ENCODE data around the gene ZNF57. TPM values are rescaled to one million over a fixed set of nuclear protein-coding genes. Genes with fewer than 3 reads are reported as not detected.
A peak's percentile ranks its signal among the peaks of the same experiment; 100 is the strongest.

Gene ZNF57
- total and polyA plus RNA-seq, 2 of the 13 experiments (the other 11 are each of a cell fraction or from before 2014, with no cell fraction given) = 6.6 to 17.5 TPM

DNA sequence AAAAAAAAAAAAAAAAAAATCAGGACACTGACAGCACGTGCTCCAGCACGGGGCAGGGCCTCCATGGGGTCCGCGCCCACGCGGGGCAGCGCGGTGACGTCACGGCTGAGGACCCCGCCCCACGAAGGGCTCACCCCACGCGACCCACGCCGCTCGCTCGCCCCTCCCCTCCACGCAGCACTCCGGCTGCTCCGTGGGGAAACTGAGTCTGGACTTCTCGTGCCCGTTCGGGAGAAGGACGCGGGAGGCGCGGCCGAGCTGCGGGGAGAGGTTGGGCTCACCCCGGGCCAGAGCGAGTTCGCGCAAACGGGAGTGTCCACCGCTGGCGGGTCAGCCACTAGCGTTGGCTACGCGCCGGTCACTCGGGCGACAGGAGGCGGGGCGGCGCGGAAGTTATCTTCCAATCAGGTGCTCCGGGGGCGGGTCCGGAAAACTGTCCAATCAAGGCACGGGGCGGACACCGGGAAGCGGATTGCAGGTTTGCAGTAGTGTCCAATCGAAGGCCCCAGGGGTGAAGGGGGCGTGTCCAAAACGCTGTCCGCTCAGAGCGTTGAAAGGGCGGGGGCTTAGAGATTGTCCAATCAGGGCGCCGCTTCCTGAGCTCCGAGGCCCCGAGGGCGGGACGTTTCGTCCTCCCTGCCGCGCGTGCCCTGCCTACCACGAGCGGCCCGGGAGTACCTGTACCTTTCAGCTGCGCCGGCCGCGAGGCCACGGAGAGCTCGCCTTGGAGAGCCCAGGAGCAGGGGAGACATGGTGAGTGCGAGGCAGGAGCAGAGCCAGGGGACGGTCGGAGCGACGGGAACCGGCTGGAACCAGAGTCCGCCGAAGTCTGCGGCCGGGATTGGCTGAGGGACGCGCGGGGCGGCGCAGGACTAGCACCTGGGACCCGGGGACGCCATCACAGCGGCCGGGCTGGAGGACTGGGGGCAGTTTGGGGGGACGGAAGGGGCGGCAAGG is at the start of gene ZNF57 (continued):
- TF ChIP-seq ZNF441 (CRISPR knock-in tag; IDR thresholded peaks at IDR 0.05; ENCODE audit: borderline replicate concordance) = peak; percentile 72; the same call in 1 of the 2 replicates
- TF ChIP-seq IRX3 (CRISPR knock-in tag; IDR thresholded peaks at IDR 0.05; ENCODE audit: borderline replicate concordance, low read depth) = peak; percentile 33; the same call in 1 of the 2 replicates
- peak; percentile 98 for TF ChIP-seq CREB1 (IDR thresholded peaks at IDR 0.05)
- TF ChIP-seq CREB1 (CRISPR knock-in tag; IDR thresholded peaks at IDR 0.05) = peak; percentile 86
- TF ChIP-seq, protein P1, sequence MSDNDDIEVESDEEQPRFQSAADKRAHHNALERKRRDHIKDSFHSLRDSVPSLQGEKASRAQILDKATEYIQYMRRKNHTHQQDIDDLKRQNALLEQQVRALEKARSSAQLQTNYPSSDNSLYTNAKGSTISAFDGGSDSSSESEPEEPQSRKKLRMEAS (IDR thresholded peaks at IDR 0.05) = peak; percentile 91
- 0 out of 2 replicates have a peak, but pooled peaks have one; percentile 12 for TF ChIP-seq ZNF713 (CRISPR knock-in tag; IDR thresholded peaks at IDR 0.05)
- peak; percentile 22; the same call in 1 of the 2 replicates for TF ChIP-seq KDM2A (CRISPR knock-in tag; IDR thresholded peaks at IDR 0.05; ENCODE audit: borderline replicate concordance, low read depth)
- TF ChIP-seq, protein P2, sequence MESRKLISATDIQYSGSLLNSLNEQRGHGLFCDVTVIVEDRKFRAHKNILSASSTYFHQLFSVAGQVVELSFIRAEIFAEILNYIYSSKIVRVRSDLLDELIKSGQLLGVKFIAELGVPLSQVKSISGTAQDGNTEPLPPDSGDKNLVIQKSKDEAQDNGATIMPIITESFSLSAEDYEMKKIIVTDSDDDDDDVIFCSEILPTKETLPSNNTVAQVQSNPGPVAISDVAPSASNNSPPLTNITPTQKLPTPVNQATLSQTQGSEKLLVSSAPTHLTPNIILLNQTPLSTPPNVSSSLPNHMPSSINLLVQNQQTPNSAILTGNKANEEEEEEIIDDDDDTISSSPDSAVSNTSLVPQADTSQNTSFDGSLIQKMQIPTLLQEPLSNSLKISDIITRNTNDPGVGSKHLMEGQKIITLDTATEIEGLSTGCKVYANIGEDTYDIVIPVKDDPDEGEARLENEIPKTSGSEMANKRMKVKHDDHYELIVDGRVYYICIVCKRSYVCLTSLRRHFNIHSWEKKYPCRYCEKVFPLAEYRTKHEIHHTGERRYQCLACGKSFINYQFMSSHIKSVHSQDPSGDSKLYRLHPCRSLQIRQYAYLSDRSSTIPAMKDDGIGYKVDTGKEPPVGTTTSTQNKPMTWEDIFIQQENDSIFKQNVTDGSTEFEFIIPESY (CRISPR knock-in tag; IDR thresholded peaks at IDR 0.05) = peak; percentile 49
- TF ChIP-seq U2AF1 (optimal IDR thresholded peaks at IDR 0.05; ENCODE audit: low read depth, low read length) = no peak
- peak; percentile 84 for TF ChIP-seq MXD4 (CRISPR knock-in tag; IDR thresholded peaks at IDR 0.05)
- TF ChIP-seq HDAC2 (CRISPR knock-in tag; IDR thresholded peaks at IDR 0.05) = peak; percentile 34; the same call in 1 of the 2 replicates
- peak; percentile 99 for TF ChIP-seq SP4 (CRISPR knock-in tag; IDR thresholded peaks at IDR 0.05)
- 0 out of 2 replicates have a peak, but pooled peaks have one; percentile 29 for TF ChIP-seq BRCA1 (CRISPR knock-in tag; IDR thresholded peaks at IDR 0.05)
- TF ChIP-seq ASH2L (IDR thresholded peaks at IDR 0.05; ENCODE audit: insufficient read length, low read depth, low read length) = peak; percentile 40
- TF ChIP-seq ZNF510 (CRISPR knock-in tag; IDR thresholded peaks at IDR 0.05; ENCODE audit: low read depth) = no peak
- TF ChIP-seq, protein P3, sequence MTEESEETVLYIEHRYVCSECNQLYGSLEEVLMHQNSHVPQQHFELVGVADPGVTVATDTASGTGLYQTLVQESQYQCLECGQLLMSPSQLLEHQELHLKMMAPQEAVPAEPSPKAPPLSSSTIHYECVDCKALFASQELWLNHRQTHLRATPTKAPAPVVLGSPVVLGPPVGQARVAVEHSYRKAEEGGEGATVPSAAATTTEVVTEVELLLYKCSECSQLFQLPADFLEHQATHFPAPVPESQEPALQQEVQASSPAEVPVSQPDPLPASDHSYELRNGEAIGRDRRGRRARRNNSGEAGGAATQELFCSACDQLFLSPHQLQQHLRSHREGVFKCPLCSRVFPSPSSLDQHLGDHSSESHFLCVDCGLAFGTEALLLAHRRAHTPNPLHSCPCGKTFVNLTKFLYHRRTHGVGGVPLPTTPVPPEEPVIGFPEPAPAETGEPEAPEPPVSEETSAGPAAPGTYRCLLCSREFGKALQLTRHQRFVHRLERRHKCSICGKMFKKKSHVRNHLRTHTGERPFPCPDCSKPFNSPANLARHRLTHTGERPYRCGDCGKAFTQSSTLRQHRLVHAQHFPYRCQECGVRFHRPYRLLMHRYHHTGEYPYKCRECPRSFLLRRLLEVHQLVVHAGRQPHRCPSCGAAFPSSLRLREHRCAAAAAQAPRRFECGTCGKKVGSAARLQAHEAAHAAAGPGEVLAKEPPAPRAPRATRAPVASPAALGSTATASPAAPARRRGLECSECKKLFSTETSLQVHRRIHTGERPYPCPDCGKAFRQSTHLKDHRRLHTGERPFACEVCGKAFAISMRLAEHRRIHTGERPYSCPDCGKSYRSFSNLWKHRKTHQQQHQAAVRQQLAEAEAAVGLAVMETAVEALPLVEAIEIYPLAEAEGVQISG (CRISPR knock-in tag; IDR thresholded peaks at IDR 0.05) = peak; percentile 43; the same call in 1 of the 2 replicates
- TF ChIP-seq GATA4 (IDR thresholded peaks at IDR 0.05; ENCODE audit: borderline replicate concordance, low read depth) = no peak
- TF ChIP-seq SIN3A (IDR thresholded peaks at IDR 0.05; ENCODE audit: borderline replicate concordance, low read depth, low read length) = no peak; the same call in 1 of the 2 replicates
- TF ChIP-seq ARNT2 (CRISPR knock-in tag; IDR thresholded peaks at IDR 0.05; ENCODE audit: low read depth) = peak; percentile 80
- peak; percentile 36 for TF ChIP-seq RBM39 (IDR thresholded peaks at IDR 0.05; ENCODE audit: low read depth, low read length, poor library complexity, severe bottlenecking)
- TF ChIP-seq ZNF30 (CRISPR knock-in tag; IDR thresholded peaks at IDR 0.05) = no peak
- TF ChIP-seq, protein P4, sequence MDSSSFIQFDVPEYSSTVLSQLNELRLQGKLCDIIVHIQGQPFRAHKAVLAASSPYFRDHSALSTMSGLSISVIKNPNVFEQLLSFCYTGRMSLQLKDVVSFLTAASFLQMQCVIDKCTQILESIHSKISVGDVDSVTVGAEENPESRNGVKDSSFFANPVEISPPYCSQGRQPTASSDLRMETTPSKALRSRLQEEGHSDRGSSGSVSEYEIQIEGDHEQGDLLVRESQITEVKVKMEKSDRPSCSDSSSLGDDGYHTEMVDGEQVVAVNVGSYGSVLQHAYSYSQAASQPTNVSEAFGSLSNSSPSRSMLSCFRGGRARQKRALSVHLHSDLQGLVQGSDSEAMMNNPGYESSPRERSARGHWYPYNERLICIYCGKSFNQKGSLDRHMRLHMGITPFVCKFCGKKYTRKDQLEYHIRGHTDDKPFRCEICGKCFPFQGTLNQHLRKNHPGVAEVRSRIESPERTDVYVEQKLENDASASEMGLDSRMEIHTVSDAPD (CRISPR knock-in tag; IDR thresholded peaks at IDR 0.05) = no peak
- TF ChIP-seq CAMTA2 (CRISPR knock-in tag; IDR thresholded peaks at IDR 0.05; ENCODE audit: borderline replicate concordance) = no peak
